ENCODE measurements around the gene STK10. TPM values are rescaled to one million over a fixed set of nuclear protein-coding genes. Genes with fewer than 3 reads are reported as not detected.

The STK10 gene
- total and polyA plus RNA-seq, 2 of the 8 experiments (the other 6 are each of a cell fraction or from before 2014, with no cell fraction given), result 10.5 to 21.4 TPM

DNA sequence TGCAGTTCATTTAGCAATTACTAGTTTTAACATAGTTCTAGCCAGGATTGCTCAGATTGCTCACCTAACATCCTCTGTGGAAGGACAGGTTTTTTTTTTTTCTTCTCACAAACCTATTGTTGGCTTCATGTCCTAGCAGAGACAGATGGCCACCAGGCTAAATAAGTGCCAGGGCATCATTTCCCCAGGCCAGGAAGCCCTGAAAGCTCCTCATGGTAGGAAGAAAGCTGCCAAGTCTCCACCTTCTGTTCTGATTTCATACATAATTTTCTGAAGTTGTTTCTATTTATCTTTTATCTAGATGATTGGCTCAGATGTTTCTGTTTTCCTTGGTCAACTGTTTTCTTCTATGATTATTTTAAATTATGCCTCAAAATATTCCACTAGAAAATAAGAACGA, 37.0 kb upstream of the STK10 start:
- H3K79me1 ChIP-seq (ENCODE audit: low read depth, low read length), result no peaks in the 10 kb centered on the region; the same call in 1 of the 2 replicates
- no peak overlapping the region for H3K14ac ChIP-seq (ENCODE audit: insufficient read length)
- peaks cover 3% of the 10 kb centered on the region in 2 experiments for H4K20me1 ChIP-seq (replicated peaks in 1 of 2; ENCODE audit: control insufficient read depth in 1 of 2, insufficient read depth in 2 of 2, low read length in 2 of 2)
- no peak overlapping the region for H2BK20ac ChIP-seq (ENCODE audit: low read length)
- no peak overlapping the region for H2BK15ac ChIP-seq (ENCODE audit: low read length)
- H3K27me3 ChIP-seq (replicated peaks in 1 of 4; ENCODE audit: control insufficient read depth in 3 of 4, extremely low read depth in 1 of 4, insufficient read depth in 3 of 4, low read length in 3 of 4), result no peaks in the 10 kb centered on the region
- no peak overlapping the region for H4K8ac ChIP-seq (ENCODE audit: extremely low read depth, insufficient read depth, low read length)
- no peak for TF ChIP-seq RBBP5 (IDR thresholded peaks at IDR 0.05; ENCODE audit: borderline replicate concordance, low read depth, low read length)
- no peak for TF ChIP-seq EP300 (IDR thresholded peaks at IDR 0.05; ENCODE audit: borderline replicate concordance in 1 of 2, low read depth in 2 of 2, low read length in 2 of 2)
- TF ChIP-seq, protein P1, sequence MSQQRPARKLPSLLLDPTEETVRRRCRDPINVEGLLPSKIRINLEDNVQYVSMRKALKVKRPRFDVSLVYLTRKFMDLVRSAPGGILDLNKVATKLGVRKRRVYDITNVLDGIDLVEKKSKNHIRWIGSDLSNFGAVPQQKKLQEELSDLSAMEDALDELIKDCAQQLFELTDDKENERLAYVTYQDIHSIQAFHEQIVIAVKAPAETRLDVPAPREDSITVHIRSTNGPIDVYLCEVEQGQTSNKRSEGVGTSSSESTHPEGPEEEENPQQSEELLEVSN (IDR thresholded peaks at IDR 0.05), result no peak
- no peak for TF ChIP-seq RNF2 (IDR thresholded peaks at IDR 0.05; ENCODE audit: borderline replicate concordance, low read depth, low read length, missing control alignments, poor library complexity, severe bottlenecking)
- TF ChIP-seq TEAD4 (IDR thresholded peaks at IDR 0.05; ENCODE audit: low read depth, low read length), result no peak
- TF ChIP-seq NANOG (IDR thresholded peaks at IDR 0.05; ENCODE audit: insufficient read depth, low read depth, low read length, poor library complexity, severe bottlenecking), result no peak
- peaks cover 0 to 9% of the 10 kb centered on the region in 2 experiments; a peak in 2 of 4 replicates for H3K79me2 ChIP-seq (ENCODE audit: control insufficient read depth in 1 of 2, insufficient read depth in 2 of 2, low read length in 2 of 2)
- H2AFZ ChIP-seq (ENCODE audit: low read length), result no peak overlapping the region
- no peak overlapping the region for H3K27ac ChIP-seq (ENCODE audit: low read depth, low read length)
- FAIRE-seq (no peak), DNase-seq (ENCODE audit: low read depth in 1 of 2, low spot score in 2 of 2) (no peak)
- WGBS, 2 experiments (ENCODE audit: extremely low coverage in 1 of 2, insufficient coverage in 1 of 2, insufficient read length in 1 of 2, insufficient replicate concordance in 2 of 2, low coverage in 1 of 2, low lambda C conversion rate in 2 of 2, missing lambda C conversion rate in 1 of 2), result 87% methylated on average over 1 of the region's 1 CpG; no CpG with 5 or more reads in 1 of the 2 experiments
- H3K23me2 ChIP-seq (ENCODE audit: low read depth, low read length), result no peaks in the 10 kb centered on the region
- no peak overlapping the region for H3K9ac ChIP-seq (replicated peaks in 1 of 4; ENCODE audit: extremely low read depth in 1 of 4, low read depth in 3 of 4, low read length in 3 of 4)
- no peaks in the 10 kb centered on the region for H3K9me3 ChIP-seq (ENCODE audit: insufficient read depth in 2 of 2, low read depth in 1 of 2, low read length in 1 of 2)
- ChIA-PET POLR2A (ENCODE audit: partially characterized antibody) (interaction anchor here (0.9 to 1.5 kb wide), 4 partner anchors 9 to 58 kb away, joined by 3 to 5 read pairs (median 4); partner anchors contain the start of gene UBTD2), CTCF (ENCODE audit: partially characterized antibody) (no interaction called here)
- H4K5ac ChIP-seq (ENCODE audit: insufficient read length, low read depth, low read length), result no peak overlapping the region
- peaks cover 0 to 3% (median 0%) of the 10 kb centered on the region in 4 experiments; a peak in 1 of 7 replicates for H3K4me1 ChIP-seq (replicated peaks in 1 of 4; ENCODE audit: control insufficient read depth in 3 of 4, insufficient read depth in 4 of 4, low read length in 3 of 4)
- no peak overlapping the region for H4K91ac ChIP-seq (replicated peaks; ENCODE audit: insufficient read length, low read length)
- no peak overlapping the region for H3K18ac ChIP-seq (ENCODE audit: extremely low read depth, low read length)
- no peak overlapping the region for H2BK120ac ChIP-seq (replicated peaks; ENCODE audit: low read depth, low read length)
- no peak overlapping the region for H3K4me3 ChIP-seq (ENCODE audit: extremely low read depth in 1 of 4, insufficient read depth in 2 of 4, low read depth in 3 of 4, low read length in 4 of 4)
- H2BK5ac ChIP-seq (ENCODE audit: low read depth, low read length), result no peak overlapping the region
- H3K23ac ChIP-seq (ENCODE audit: insufficient read length), result no peak overlapping the region
- H3K56ac ChIP-seq (replicated peaks; ENCODE audit: insufficient read length, low read depth, low read length), result no peak overlapping the region
- peaks cover 0 to 41% (median 7%) of the 10 kb centered on the region in 4 experiments; a peak in 5 of 8 replicates for H3K36me3 ChIP-seq (ENCODE audit: control insufficient read depth in 2 of 4, insufficient read depth in 4 of 4, low read length in 3 of 4)
- no peak overlapping the region for H2AK5ac ChIP-seq (ENCODE audit: low read depth, low read length)
- H3K4me2 ChIP-seq (ENCODE audit: insufficient read depth in 1 of 2, low read depth in 2 of 2, low read length in 2 of 2), result no peak overlapping the region
- no peak overlapping the region for H2BK12ac ChIP-seq (ENCODE audit: low read depth, low read length)
- no peak overlapping the region for H3K4ac ChIP-seq (replicated peaks; ENCODE audit: insufficient read length, low read depth, low read length)

Data from H1 (cell line).